Measurements from ENCODE around the gene SP140L. TPM values are rescaled to one million over a fixed set of nuclear protein-coding genes. Genes with fewer than 3 reads are reported as not detected.

The SP140L gene
- total RNA-seq, 4 donors from 2014 or later, result 5.3 to 37.5 (median 18.3) TPM

DNA sequence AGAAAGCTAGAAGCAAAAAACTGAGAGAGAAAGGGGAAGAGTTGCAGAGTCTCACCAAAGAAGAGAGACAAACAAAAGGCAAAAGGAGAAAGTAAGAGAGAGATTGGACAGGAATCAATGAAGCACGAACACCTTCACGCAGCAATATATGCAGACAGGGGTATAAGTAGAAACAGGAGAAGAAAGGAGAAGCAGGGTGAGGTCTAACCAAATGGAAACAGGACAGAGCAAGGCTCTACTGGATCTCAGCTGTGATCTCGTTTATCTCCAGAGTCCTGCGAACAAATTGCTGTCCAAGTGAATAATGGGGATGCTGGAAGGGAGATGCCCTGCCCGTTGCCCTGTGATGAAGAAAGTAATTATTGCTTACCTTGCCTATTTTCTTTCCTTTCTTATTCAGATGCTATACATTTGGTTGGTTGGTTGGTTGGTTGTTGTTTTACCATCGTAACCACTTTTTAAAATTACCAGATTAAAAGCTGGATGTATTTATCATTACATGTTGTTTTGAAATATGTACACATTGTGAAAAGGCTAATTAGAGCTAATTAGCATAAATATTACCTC, 123.0 kb downstream of the SP140L start:
- TF ChIP-seq, protein P1, sequence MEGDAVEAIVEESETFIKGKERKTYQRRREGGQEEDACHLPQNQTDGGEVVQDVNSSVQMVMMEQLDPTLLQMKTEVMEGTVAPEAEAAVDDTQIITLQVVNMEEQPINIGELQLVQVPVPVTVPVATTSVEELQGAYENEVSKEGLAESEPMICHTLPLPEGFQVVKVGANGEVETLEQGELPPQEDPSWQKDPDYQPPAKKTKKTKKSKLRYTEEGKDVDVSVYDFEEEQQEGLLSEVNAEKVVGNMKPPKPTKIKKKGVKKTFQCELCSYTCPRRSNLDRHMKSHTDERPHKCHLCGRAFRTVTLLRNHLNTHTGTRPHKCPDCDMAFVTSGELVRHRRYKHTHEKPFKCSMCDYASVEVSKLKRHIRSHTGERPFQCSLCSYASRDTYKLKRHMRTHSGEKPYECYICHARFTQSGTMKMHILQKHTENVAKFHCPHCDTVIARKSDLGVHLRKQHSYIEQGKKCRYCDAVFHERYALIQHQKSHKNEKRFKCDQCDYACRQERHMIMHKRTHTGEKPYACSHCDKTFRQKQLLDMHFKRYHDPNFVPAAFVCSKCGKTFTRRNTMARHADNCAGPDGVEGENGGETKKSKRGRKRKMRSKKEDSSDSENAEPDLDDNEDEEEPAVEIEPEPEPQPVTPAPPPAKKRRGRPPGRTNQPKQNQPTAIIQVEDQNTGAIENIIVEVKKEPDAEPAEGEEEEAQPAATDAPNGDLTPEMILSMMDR (IDR thresholded peaks at IDR 0.05), result no peak
- DNase-seq (ENCODE audit: low spot score) (no peak), ATAC-seq (ENCODE audit: low FRiP score) (no peak)

DNA sequence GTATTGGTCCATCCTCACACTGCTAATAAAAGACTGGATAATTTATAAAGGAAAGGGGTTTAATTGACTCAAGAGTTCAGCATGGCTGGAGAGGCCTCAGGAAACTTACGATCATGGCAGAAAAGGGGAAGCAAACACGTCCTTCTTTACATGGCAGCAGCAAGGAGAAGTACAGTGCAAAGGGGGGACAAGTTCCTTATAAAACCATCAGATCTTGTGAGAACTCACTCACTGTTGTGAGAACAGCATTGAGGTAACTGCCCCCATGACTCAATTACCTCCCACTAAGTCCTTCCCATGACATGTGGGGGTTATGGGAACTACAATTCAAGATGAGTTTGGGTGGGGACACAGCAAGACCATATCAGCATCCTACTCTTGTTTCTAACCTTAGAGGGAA, 126.0 kb downstream of the SP140L start:
- DNase-seq (ENCODE audit: low spot score) (no peak), ATAC-seq (ENCODE audit: low FRiP score) (no peak)
- TF ChIP-seq, protein P1 (IDR thresholded peaks at IDR 0.05), result no peak

Other genes with a start within 250 kb of the SP140L start
- gene SP110, start 107.2 kb upstream of the SP140L start, total RNA-seq, result 10 to 100 TPM; 13.3 to 61.3 (median 28.7) TPM
- gene SP140, start 101.5 kb upstream of the SP140L start, total RNA-seq, result 1 to 10 TPM; 2.1 to 9.7 (median 5.4) TPM
- gene SP100, start 89.0 kb downstream of the SP140L start, total RNA-seq, result 100 to 1,000 TPM in 2 of 4 donors, 10 to 100 TPM in 2; 75.5 to 223 (median 118) TPM

Data from omental fat pad (tissue), 4 donors.